HCT116 (cell line): ENCODE measurements around the gene PCDH15. TPM values are rescaled to one million over a fixed set of nuclear protein-coding genes. Genes with fewer than 3 reads are reported as not detected.

ENCODE experiments used
- ATAC-seq: fragments of 200-7000 bp; cut with Tn5 transposase; 2 replicates; pipeline ENCODE4 v1.9.1; 2020; ENCODE audit warnings: mild to moderate bottlenecking, moderate library complexity
- BruUV-seq: library from RNA; stranded (reverse); fragments of 400-500 nt; replicated peaks from 2 replicates; lab custom pipeline; 2021; lab: Mats Ljungman, UMichigan
- CTCF ChIA-PET: fragments of 300-600 bp; sonication (Branson Sonifier 250); formaldehyde crosslinking; loops from one replicate; lab custom pipeline; 2021; ENCODE audit warnings: antibody characterized with exemption; lab: Charles Lee
- POLR2A ChIA-PET: fragments of 300-600, 350-600 bp; sonication (Branson Sonifier 250); formaldehyde crosslinking; loops from one replicate; lab custom pipeline; 2021; ENCODE audit warnings: antibody characterized with exemption; lab: Charles Lee
- RAD21 ChIA-PET, 2 experiments: fragments of 300-600 bp; sonication (Branson Sonifier 250); formaldehyde crosslinking; loops; one replicate each; lab custom pipeline; 2023; ENCODE audit warnings: low total read pairs in 2 of 2; ENCODE audit not compliant: uncharacterized antibody in 2 of 2, unreplicated experiment in 2 of 2, low non-redundant PET in 1 of 2; lab: Charles Lee
- DNase-seq: peaks from one replicate; pipeline ENCODE4 v3.0.0-alpha.2; 2010; ENCODE audit warnings: low read depth, low spot score
- H2AFZ ChIP-seq: fragments of 200-600 bp; shearing (Covaris generic), sonication (generic); 2 replicates; pipeline ENCODE4 v1.6.1; 2017; ENCODE audit warnings: low read depth, mixed run types, mixed read lengths, antibody characterized with exemption, low read length; ENCODE audit not compliant: poor library complexity, severe bottlenecking
- H3K27ac ChIP-seq: 2 replicates; pipeline ENCODE4 v1.5.1; 2012; ENCODE audit warnings: low read depth, low read length
- H3K27me3 ChIP-seq: fragments of 200-600 bp; sonication (generic); 2 replicates; pipeline ENCODE4 v1.6.1; 2016; ENCODE audit warnings: mixed run types, low read length, mixed read lengths; ENCODE audit not compliant: insufficient read depth
- H3K36me3 ChIP-seq, 2 experiments: fragments of 200-500 bp in 1 of 2; fragments of 200-600 bp in 1 of 2; sonication (Bioruptor generic) in 1 of 2; sonication (generic) in 1 of 2; 2 replicates each; pipeline versions ENCODE4 v1.5.1 to v1.6.1; 2014 to 2016; ENCODE audit warnings: low read length in 2 of 2, inconsistent platforms in 1 of 2, mixed read lengths in 1 of 2, mixed run types in 1 of 2; ENCODE audit not compliant: insufficient read depth in 2 of 2, control insufficient read depth in 1 of 2
- H3K4me1 ChIP-seq, 2 experiments: fragments of 200-600 bp in 1 of 2; sonication (generic) in 1 of 2; 2 replicates each; pipeline versions ENCODE4 v1.5.1 to v1.6.1; 2012 to 2017; ENCODE audit warnings: low read length in 2 of 2, inconsistent platforms in 1 of 2, mild to moderate bottlenecking in 1 of 2, mixed read lengths in 1 of 2, mixed run types in 1 of 2, moderate library complexity in 1 of 2; ENCODE audit not compliant: insufficient read depth in 2 of 2, control insufficient read depth in 1 of 2
- H3K4me2 ChIP-seq: fragments of 200-600 bp; sonication (generic); 2 replicates; pipeline ENCODE4 v1.6.1; 2017; ENCODE audit warnings: mixed run types, low read length, mixed read lengths
- H3K4me3 ChIP-seq, 2 experiments: fragments of 200-600 bp in 1 of 2; sonication (generic) in 1 of 2; replicated peaks in 1 of 2; 2 replicates each; pipeline ENCODE4 v1.5.1; 2011 to 2016; ENCODE audit warnings: low read length in 2 of 2, control low read depth in 1 of 2, low read depth in 1 of 2, mild to moderate bottlenecking in 1 of 2, mixed read lengths in 1 of 2, mixed run types in 1 of 2
- H3K79me2 ChIP-seq: fragments of 200-600 bp; sonication (generic); 2 replicates; pipeline ENCODE4 v1.6.1; 2017; ENCODE audit warnings: mild to moderate bottlenecking, mixed run types, low read length, moderate library complexity, mixed read lengths; ENCODE audit not compliant: insufficient read depth
- H3K9ac ChIP-seq: fragments of 200-600 bp; sonication (generic); 2 replicates; pipeline ENCODE4 v1.6.1; 2016; ENCODE audit warnings: low read length, mixed read lengths
- H3K9me2 ChIP-seq: fragments of 200-600 bp; sonication (generic), shearing (Covaris generic); 2 replicates; pipeline ENCODE4 v1.6.1; 2017; ENCODE audit warnings: mixed run types, mild to moderate bottlenecking, moderate library complexity; ENCODE audit not compliant: insufficient read depth
- H3K9me3 ChIP-seq, 2 experiments: fragments of 200-500 bp in 1 of 2; fragments of 200-600 bp in 1 of 2; sonication (Bioruptor generic) in 1 of 2; sonication (generic) in 1 of 2; 2 replicates each; pipeline ENCODE4 v1.6.1; 2014 to 2017; ENCODE audit warnings: low read length in 2 of 2, mixed read lengths in 2 of 2, inconsistent platforms in 1 of 2, low read depth in 1 of 2, mild to moderate bottlenecking in 1 of 2, mixed run types in 1 of 2, moderate library complexity in 1 of 2; ENCODE audit not compliant: control insufficient read depth in 1 of 2, insufficient read depth in 1 of 2
- H4K20me1 ChIP-seq: fragments of 200-600 bp; sonication (generic), shearing (Covaris generic); 2 replicates; pipeline ENCODE4 v1.6.1; 2017; ENCODE audit warnings: mixed run types, mild to moderate bottlenecking, moderate library complexity; ENCODE audit not compliant: insufficient read depth
- EZH2phosphoT487 ChIP-seq: fragments of 200-600 bp; IDR thresholded peaks from 2 replicates; pipeline ENCODE4 v1.6.1; 2018; ENCODE audit warnings: antibody characterized with exemption, borderline replicate concordance
- POLR2AphosphoS5 ChIP-seq: IDR thresholded peaks from 2 replicates; pipeline ENCODE4 v1.6.1; 2011; ENCODE audit warnings: mild to moderate bottlenecking, low read depth, low read length, moderate library complexity
- YY1 ChIP-seq: IDR thresholded peaks from 2 replicates; pipeline ENCODE4 v1.6.1; 2011; ENCODE audit warnings: low read length, low read depth, moderate library complexity, mild to moderate bottlenecking; ENCODE audit not compliant: insufficient replicate concordance; ENCODE audit errors: extremely low read depth
- intact Hi-C: fragments of 100-400 bp; cut with micrococcal nuclease; formaldehyde crosslinking; loops from 2 replicates; pipeline ENCODE4 v1.10.0; 2022
- total RNA-seq: library from RNA; stranded (reverse); gene quantifications from one replicate; pipeline ENCODE4 v1.2.1, GENCODE V29; 2021; ENCODE audit not compliant: unreplicated experiment
- TF ChIP-seq, protein P1 (sequence below): IDR thresholded peaks from 2 replicates; pipeline ENCODE4 v1.6.1; 2012
- TF ChIP-seq, protein P2 (sequence below): IDR thresholded peaks from 2 replicates; pipeline ENCODE4 v1.6.1; 2012; ENCODE audit warnings: low read depth
- TF ChIP-seq, protein P3 (sequence below): IDR thresholded peaks from 2 replicates; pipeline ENCODE4 v1.6.1; 2011; ENCODE audit warnings: mild to moderate bottlenecking, low read length, moderate library complexity; ENCODE audit not compliant: insufficient replicate concordance; ENCODE audit errors: extremely low read depth
- TF ChIP-seq, protein P4 (sequence below): IDR thresholded peaks from 2 replicates; pipeline ENCODE4 v1.6.1; 2012

PCDH15 gene
- total RNA-seq, 1 experiment from 2014 or later = not detected

GRCh38 chr10:54559498-54559897, 241.5 kb downstream of the PCDH15 start:
- Histone ChIP-seq H3K9me2 (no peaks in the 10 kb centered on the region), H3K4me1 (no peaks in the 10 kb centered on the region), H3K27ac (no peak overlapping the region), H3K9ac (no peak overlapping the region), H3K9me3 (peaks cover 7 to 12% of the 10 kb centered on the region in 2 experiments; a peak in 2 of 4 replicates), H2AFZ (no peak overlapping the region), H3K36me3 (no peaks in the 10 kb centered on the region), H3K4me3 (no peak overlapping the region), H4K20me1 (no peaks in the 10 kb centered on the region), H3K79me2 (no peaks in the 10 kb centered on the region), H3K4me2 (no peak overlapping the region), H3K27me3 (no peaks in the 10 kb centered on the region)
- intact Hi-C loops = no loop called here
- DNase-seq (no peak), ATAC-seq (no peak)
- RAD21 ChIA-PET = no interaction called here
- TF ChIP-seq, protein P1, sequence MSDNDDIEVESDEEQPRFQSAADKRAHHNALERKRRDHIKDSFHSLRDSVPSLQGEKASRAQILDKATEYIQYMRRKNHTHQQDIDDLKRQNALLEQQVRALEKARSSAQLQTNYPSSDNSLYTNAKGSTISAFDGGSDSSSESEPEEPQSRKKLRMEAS = no peak
- TF ChIP-seq EZH2phosphoT487 = no peak
- TF ChIP-seq, protein P2, sequence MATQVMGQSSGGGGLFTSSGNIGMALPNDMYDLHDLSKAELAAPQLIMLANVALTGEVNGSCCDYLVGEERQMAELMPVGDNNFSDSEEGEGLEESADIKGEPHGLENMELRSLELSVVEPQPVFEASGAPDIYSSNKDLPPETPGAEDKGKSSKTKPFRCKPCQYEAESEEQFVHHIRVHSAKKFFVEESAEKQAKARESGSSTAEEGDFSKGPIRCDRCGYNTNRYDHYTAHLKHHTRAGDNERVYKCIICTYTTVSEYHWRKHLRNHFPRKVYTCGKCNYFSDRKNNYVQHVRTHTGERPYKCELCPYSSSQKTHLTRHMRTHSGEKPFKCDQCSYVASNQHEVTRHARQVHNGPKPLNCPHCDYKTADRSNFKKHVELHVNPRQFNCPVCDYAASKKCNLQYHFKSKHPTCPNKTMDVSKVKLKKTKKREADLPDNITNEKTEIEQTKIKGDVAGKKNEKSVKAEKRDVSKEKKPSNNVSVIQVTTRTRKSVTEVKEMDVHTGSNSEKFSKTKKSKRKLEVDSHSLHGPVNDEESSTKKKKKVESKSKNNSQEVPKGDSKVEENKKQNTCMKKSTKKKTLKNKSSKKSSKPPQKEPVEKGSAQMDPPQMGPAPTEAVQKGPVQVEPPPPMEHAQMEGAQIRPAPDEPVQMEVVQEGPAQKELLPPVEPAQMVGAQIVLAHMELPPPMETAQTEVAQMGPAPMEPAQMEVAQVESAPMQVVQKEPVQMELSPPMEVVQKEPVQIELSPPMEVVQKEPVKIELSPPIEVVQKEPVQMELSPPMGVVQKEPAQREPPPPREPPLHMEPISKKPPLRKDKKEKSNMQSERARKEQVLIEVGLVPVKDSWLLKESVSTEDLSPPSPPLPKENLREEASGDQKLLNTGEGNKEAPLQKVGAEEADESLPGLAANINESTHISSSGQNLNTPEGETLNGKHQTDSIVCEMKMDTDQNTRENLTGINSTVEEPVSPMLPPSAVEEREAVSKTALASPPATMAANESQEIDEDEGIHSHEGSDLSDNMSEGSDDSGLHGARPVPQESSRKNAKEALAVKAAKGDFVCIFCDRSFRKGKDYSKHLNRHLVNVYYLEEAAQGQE = no peak
- TF ChIP-seq YY1 = no peak
- TF ChIP-seq POLR2AphosphoS5 = no peak
- TF ChIP-seq, protein P3, sequence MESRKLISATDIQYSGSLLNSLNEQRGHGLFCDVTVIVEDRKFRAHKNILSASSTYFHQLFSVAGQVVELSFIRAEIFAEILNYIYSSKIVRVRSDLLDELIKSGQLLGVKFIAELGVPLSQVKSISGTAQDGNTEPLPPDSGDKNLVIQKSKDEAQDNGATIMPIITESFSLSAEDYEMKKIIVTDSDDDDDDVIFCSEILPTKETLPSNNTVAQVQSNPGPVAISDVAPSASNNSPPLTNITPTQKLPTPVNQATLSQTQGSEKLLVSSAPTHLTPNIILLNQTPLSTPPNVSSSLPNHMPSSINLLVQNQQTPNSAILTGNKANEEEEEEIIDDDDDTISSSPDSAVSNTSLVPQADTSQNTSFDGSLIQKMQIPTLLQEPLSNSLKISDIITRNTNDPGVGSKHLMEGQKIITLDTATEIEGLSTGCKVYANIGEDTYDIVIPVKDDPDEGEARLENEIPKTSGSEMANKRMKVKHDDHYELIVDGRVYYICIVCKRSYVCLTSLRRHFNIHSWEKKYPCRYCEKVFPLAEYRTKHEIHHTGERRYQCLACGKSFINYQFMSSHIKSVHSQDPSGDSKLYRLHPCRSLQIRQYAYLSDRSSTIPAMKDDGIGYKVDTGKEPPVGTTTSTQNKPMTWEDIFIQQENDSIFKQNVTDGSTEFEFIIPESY = no peak
- TF ChIP-seq, protein P4, sequence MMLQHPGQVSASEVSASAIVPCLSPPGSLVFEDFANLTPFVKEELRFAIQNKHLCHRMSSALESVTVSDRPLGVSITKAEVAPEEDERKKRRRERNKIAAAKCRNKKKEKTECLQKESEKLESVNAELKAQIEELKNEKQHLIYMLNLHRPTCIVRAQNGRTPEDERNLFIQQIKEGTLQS = no peak
- POLR2A ChIA-PET = no interaction called here
- no TSS peak for BruUV-seq
- CTCF ChIA-PET = no interaction called here
